GM19035 (cell line): ENCODE data around the gene SLCO3A1.

Experiments used
- ATAC-seq: cut with Tn5 transposase; IDR thresholded peaks from one replicate; pipeline ENCODE4 v1.9.1; 2021; ENCODE audit not compliant: unreplicated experiment

Gene SLCO3A1

GRCh38 chr15:91881569-91882297, 28.2 kb downstream of the SLCO3A1 start:
- no peak for ATAC-seq

- no peak for ATAC-seq
These were observed 29.5 kb downstream of the SLCO3A1 start for GRCh38 chr15:91882858-91883586.

GRCh38 chr15:91884606-91885005, 31.1 kb downstream of the SLCO3A1 start:
- no peak for ATAC-seq

DNA sequence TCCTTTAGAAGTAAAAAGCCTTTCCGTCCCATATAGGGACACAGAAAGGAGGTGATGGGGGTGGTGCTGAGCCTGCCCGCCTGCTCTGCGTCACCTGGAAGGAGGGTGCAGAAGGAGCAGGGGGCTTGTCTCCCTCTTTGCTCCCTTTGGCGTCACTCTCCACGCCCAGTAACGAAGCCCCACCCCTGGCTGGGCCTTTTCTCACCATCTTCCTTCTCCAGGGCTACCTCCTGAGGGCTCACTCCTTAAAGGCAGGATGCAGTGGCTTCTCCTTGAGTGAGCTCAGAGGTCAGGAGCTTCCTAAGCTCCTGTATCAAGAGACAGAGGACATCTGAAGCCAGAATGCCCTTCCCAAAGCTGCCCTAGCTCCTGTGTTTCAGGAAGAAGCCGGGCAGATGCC, 31.5 kb downstream of the SLCO3A1 start:
- no peak for ATAC-seq

DNA sequence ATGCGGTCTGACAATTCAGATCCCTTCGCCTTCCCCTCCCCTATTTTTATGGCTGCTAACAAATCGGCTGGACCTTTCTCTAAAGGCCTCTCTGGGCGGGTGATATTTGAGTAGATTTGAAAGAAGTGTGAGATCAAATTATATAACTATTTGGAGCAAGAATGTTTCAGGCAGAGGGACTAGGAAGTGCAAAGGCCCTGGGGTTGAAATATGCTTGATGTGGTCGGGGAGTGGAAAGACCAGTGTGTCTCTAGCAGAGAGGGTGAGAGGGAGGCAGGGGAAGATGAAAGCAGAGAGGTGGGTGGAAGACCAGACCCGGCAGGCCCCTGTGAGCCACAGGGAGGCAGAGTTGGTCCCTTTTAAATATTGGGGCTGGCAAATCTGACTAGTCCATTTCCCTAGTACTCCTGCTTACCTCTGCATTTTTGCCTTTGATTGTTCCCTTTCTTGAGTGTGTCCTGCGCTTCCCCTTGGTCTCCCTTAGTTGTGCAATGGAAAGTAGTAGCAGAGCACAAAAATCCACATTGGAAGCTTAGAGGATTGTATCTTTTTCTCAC, 32.3 kb downstream of the SLCO3A1 start:
- no peak for ATAC-seq

DNA sequence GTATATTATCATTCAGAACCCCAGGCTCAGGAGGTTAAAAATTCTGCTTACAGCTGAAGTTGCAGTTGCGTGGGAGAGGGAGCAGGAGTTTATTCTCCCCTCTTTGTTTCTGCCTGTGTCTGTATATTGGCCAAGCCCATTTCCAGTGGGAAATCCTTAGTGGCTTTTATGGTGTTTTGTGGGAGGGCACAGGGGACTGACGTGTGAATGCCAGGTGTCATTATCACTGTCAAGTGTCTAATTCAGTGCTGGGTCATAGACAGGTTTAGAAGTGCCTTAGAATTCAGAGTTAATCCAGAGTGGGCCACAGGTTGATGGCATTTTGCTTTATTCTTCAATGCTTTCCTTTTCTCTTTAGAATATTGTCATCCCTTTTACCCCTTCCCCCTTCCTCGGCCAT, 33.4 kb downstream of the SLCO3A1 start:
- ATAC-seq, result no peak

- ATAC-seq, result no peak
These were observed 33.8 kb downstream of the SLCO3A1 start for GRCh38 chr15:91887321-91887720.

DNA sequence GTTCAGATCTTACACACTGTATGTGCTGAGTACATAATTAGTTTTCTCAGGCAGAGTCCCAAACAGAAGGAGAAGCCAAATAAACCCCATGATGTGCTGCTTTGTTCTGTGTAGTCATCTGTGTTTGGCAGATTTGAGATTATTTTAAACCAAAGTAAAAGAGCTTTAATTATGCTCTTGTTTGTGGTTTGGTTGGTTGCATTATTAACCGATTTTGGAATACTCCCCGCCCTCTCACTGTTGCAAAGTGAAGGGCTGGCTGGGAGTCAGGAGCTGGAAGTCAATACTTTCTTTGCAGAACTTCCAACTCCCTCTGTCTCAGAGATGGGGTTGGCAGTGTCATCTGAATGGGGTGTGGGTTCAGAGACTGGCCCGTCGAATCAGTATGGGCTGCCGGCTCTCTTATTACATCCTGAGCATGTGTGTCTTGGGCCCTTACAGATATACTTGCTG, 34.4 kb downstream of the SLCO3A1 start:
- ATAC-seq, result no peak

DNA sequence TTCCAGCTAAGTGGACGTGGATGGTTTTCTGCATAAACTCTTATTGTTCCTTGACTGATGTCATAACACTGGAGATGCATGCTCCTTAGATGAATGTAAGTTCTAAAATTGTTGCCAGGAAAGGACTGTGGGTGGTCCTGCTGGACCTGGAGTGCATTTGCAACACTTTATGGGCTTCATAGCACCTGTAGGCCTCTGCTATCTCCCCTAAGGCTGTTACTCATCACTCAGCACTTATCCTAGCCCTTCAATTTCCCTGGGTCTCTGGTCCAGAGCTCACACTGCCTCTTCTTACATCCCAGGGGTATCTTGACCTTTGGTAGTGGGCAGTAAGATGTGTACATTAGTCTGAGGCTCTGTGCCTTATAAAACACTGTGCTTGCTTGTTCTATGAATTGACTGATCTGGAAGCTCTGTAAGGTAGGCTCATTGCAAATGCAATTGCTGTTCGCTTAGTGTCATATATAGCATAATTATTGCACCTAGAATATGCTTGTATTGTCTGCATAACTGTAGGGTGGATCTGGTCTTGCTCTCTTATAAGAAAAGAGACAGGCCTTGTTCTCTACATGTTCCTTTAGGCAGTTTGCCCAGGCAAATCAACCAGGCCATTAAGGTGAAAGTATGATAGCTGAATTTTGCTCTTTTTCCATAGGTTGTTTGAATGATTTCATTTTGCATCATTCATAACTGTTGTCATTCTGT, 35.8 kb downstream of the SLCO3A1 start:
- ATAC-seq, result no peak

DNA sequence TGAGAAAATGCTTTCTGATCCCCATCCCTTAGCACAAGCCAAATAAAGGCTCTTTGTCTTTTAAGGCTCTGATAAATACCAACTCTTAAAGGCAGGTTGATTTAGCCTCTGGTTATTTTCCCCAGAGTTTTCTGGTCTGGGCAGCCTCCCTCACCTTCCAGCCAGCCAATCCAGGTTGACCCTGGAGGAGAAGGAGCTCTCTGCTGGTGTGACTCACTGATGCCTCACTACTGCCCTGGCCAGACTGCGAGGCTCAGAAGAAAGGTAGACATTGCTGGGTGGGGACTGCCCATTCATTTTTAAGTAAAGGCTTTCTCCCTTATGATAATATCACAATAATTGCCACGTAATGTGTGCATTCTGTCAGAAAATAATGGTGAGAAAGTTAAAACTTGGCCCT, 37.1 kb downstream of the SLCO3A1 start:
- ATAC-seq, result no peak

- no peak for ATAC-seq
These were observed 37.6 kb downstream of the SLCO3A1 start for GRCh38 chr15:91891101-91891500.

- ATAC-seq, result no peak
These were observed 38.4 kb downstream of the SLCO3A1 start for GRCh38 chr15:91891788-91892345.

- no peak for ATAC-seq
These were observed 38.9 kb downstream of the SLCO3A1 start for GRCh38 chr15:91892436-91892835.

- ATAC-seq, result no peak
These were observed 41.1 kb downstream of the SLCO3A1 start for GRCh38 chr15:91894606-91895005.

- ATAC-seq, result no peak
These were observed 41.5 kb downstream of the SLCO3A1 start for GRCh38 chr15:91895051-91895450.

- no peak for ATAC-seq
These were observed 43.0 kb downstream of the SLCO3A1 start for GRCh38 chr15:91896341-91897055.

GRCh38 chr15:91897585-91898372, 44.3 kb downstream of the SLCO3A1 start:
- no peak for ATAC-seq

DNA sequence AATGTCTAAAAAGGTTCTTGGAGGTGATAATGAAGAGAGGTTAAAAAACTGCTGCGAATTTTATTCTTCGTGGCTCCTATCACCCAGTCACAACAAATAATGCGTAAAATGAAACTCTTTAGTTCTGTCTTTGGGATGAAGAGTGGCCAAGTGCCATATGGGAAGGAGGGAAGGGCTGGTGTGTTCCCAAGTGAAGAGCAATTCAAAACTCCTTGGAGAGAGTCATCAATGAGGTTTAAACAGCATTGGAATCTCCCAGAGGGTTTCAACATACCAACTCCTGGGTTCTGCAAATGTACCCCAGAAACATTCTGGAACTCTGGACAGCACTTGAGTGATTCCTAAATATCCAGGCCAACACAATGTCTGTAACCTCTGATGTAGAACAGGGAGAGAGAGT, 45.3 kb downstream of the SLCO3A1 start:
- ATAC-seq, result no peak

DNA sequence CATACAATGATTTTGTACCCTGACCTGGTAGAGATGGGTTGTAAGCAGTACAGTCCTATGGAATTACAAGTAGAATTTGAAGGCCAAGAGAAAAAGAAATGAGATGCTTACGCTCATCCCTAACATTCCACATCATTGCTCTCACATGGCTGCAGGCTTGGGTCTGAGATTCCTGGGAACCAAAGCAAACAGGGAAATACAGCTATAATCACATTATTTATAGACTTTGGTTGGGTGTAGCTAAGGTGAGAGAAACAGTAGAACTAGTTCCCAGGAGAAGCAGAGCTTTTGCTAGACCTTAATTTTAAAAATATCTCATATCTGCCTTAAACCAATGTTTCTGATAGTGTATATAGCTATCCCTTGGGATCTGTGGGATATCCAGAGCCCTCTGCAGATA, 51.4 kb downstream of the SLCO3A1 start:
- ATAC-seq, result no peak

- no peak for ATAC-seq
These were observed 54.9 kb downstream of the SLCO3A1 start for GRCh38 chr15:91908391-91908790.
